HL-60/S4 treated with phorbol 12-myristate 13-acetate at 8.2 ng/mL for 4 days and 3 days (cell line): ENCODE measurements around the gene STAP2.

ENCODE experiments used
- in situ Hi-C: fragments of 300-500 bp; cut with MboI; formaldehyde crosslinking; loops from 2 replicates; pipeline ENCODE4 v1.15.0; 2022; ENCODE audit warnings: low sequenced_read_pairs

STAP2 gene

DNA sequence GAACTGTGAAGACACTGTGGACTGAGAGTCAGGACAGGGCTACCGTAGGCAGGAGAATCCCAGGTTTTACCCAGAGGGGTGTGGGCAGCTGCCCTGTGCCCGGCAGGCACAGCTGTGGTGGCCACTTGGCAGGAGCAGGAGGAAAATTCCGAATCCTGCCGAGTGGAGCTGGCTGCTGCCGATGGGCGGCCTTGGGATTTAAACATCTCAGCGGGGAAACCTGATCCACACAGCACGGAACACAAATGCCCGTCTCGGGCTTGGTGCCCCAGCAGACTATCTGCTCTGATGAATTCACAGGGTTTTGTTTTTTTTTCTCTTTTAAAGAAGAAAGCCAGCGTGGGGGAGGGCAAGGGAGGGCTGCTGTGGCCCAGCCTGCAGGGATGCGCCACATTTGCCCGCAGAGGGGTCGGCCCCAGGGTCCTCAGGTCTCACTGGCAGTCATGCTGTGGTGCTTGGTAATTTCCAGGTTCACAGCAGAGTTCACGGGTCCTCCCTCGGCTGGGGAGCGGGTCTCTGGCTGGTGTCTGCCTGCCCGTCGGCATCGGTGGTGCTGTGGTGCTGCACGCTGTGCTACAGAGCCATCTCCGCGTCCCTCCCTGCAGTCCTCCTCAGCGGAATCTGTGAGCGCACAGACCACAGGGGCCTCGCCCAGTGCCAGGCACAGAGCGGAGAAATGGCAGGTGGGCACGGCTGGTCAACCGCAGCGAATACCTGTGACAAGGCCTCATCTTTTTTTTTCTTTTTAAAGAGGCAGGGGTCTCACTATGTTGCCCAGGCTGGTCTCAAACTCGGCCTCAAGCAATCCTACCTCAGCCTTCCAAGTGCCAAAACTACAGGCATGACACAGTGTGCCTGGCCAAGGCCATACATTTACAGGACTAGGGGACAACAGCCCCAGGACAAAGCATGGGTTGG is 32.9 kb upstream of the STAP2 start:
- in situ Hi-C loops, result no loop called here

- in situ Hi-C loops, result no loop called here
Measured at GRCh38 chr19:4370418-4371041, 31.9 kb upstream of the STAP2 start.

- in situ Hi-C loops, result no loop called here
Measured at GRCh38 chr19:4369888-4370260, 31.2 kb upstream of the STAP2 start.

GRCh38 chr19:4369109-4369887 is 30.7 kb upstream of the STAP2 start:
- in situ Hi-C loops, result no loop called here

DNA sequence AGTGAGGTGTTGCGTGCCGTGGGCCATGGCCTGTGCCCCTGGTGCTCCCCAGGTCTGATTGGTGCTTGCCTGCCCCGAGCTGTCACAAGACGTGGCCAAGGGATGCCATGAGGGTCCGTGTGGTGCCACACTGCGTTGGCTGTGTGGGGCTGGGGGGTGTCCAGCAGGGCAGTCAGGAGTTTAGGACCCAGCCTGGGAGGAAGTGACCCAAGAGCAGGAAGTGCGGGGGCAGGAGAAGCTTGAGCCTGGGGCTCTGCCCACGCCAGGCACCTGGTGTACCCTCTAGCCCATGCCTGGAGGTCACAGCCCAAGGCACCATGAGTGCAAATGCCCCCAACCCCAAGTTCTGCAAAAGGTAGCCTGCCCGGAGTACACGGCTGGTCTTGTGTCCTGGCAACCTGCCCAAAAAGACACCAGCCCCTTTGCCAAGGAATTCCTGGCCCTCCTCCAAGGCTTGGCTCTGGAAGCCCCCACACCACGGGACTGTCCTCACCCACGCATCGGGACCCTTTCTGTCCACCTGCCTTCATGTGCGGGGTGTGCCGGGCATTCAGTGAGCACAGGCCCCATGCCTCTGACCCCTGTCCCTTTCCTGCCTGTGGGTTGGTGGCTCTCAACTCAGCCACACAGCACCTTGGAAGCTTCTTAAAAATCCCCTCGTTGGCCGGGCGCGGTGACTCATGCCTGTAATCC is 29.6 kb upstream of the STAP2 start:
- in situ Hi-C loops, result no loop called here

DNA sequence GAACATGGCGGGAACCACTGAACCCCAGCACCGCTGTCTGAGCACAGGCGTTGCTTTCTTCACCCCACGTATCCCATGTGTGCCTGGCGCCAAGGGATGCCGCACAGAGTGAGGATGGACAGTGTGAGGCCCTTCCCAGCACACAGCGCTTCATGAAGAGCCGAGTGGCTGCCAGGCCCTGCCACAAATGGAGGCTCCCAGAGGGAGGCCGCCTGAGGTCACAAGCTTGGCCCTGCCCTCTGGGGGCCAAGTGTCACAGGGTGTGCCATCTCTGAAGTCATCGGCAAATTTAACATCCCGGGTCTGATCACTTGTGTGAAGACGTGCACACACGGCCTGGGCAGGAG is 29.1 kb upstream of the STAP2 start:
- in situ Hi-C loops, result no loop called here

GRCh38 chr19:4367336-4367723 is 28.7 kb upstream of the STAP2 start:
- in situ Hi-C loops, result no loop called here

DNA sequence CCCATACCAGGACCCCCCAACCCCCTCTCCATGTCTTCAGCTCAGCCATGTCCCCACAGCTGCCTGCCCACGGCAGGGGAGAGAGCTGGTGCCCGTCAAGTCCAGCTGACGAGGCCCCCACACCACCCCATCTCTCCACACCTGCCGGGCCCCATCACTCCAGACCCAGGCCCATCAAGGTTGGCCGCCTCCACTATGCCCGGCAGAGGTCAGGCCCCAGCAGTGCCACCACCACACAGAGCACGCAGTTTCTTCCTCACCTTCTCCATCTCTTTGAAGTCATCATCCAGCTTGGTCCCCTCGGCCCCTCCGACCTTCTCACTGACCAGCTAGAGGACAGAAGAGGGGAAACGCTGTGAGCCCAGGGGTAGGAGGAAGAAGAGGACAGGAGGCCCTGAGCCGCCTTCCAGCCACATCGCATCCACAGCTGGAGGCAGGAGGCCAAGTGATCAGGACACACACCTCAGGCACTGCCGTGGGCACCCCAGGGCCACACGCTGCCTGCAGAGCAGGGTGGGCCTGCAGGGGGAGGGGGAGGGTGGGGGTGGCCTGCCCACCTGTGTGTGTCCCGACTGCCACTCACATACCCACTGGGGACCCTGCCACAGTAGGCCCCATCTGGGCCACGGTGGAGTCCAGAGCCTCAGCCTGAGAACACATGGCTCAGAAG is 28.2 kb upstream of the STAP2 start:
- in situ Hi-C loops, result no loop called here

GRCh38 chr19:4365791-4366665 is 27.4 kb upstream of the STAP2 start:
- in situ Hi-C loops, result no loop called here

DNA sequence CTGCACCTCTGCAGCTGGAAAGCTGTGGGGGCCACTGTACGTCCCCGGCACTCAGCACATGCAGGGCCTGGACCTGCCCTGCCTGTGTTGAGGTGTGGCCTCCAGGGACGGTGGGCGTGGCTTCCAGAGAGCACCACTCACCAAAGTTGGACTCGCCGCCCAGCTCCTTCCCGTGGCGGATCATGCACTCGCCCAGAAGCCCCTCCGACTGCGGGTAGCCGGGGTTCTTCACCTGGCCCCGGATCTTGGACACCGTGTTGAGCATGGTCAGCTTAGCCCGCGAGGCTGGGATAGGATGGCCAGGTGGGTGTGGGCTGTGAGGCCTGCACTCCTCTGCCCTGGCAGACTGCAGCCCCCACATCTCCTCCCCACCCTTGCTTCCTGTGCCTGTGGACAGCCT is 26.7 kb upstream of the STAP2 start:
- in situ Hi-C loops, result no loop called here

DNA sequence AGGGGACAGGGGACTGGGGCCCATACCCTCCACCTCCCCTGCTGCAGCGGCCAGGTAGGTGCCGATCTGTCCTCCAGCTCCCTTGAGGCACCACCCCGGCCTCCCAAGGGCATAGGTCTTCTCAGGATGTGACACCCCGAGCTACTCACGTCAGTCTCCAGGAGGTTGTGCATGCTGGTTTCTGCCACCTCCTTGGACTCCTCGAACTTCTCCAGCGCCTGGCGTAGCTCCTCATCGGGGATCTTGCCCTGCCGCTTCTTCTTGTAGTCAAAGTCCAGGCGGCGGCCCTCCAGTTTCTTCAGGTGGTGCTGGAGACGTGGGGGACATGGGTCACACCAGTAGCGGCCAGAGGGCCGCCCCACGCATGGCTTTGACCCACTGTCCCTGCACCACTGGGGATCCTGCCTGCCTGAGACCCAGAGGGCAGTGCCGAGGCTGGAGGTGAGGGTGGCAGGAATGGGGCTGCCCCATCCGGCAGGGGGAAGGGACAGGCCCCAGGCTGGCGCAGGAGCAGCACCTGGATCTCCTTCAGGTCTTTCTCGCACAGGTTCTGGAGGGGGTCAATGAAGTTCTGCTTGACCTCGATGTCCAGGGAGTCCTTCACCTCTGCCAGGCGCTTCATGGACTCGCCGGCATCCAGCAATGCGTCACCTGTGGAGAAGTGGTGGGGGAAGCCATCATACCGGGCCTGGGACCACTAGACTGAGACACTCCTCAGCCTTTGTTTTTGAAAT is 25.1 kb upstream of the STAP2 start:
- in situ Hi-C loops, result no loop called here

- in situ Hi-C loops, result no loop called here
Measured at GRCh38 chr19:4362831-4363545, 24.4 kb upstream of the STAP2 start.

- in situ Hi-C loops, result no loop called here
Measured at GRCh38 chr19:4362101-4362828, 23.6 kb upstream of the STAP2 start.

DNA sequence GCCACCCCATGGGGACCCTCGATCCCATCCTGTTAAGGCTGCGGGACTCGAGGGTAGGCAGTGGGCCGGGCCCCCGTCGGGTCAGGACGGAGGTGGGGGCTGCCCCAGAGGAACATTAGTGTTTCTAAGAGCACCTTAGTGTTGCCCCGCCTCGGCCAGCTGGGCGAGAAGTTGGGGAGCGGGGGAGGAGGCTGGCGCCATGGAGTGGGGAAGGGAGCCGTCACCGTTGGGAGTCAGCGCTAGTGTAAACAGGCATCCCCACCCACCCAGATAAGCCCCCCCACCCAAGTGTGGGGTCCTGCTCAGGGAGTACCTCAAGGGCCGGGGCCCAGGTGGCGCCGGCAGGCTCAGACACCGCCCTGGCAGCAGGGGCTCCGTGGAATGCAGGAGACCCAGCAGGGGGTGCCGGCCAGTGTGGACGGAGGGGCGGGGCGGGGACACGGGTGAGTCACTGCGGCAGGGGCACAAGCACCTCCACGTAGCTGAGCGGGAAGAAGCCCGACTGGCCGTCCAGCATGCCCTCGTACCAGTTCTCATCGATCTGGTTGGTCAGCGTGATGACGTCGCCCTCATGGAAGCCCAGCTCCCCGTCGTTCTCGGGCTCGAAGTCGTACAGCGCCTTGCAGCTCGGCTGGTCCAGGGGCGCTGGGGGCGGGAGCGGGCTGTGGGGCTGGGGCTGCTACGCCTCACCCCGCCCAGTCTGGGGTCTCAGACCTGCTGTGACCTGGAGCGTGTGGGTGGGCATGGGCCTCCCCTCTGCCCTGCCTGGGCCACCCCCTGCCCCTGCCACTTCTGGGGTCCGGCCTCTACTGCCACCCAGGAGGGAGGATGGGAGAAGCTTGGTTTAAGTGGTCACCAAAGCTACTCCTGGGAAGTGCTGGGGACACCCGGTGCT is 22.8 kb upstream of the STAP2 start:
- in situ Hi-C loops, result no loop called here

GRCh38 chr19:4360641-4361151 is 22.1 kb upstream of the STAP2 start:
- in situ Hi-C loops, result no loop called here

DNA sequence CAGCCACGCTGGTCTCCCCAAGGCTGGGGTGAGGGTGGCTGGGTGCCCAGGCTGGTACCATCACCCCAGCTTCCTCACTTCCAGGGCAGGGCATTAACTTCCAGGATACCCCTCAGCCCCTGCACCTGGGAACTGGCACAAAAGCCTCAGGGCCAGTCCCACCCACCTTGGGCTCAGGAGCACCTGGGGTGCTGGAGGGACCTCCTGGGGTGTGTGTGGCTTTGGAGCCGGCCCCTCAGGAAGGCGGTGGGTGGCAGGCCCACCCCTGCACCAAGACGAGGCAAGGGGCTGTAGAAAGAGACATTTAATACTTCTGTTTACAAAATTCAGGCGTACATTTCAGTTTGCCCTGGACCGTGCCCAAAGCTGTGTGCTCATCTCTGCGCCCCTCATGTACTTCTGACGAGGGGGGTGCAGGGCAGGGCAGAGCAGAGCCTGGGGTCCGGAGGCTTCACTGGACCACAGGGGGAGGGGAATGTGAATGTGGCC is 21.5 kb upstream of the STAP2 start:
- in situ Hi-C loops, result no loop called here
